ENCODE results near the gene SENP1.

SENP1 gene

DNA sequence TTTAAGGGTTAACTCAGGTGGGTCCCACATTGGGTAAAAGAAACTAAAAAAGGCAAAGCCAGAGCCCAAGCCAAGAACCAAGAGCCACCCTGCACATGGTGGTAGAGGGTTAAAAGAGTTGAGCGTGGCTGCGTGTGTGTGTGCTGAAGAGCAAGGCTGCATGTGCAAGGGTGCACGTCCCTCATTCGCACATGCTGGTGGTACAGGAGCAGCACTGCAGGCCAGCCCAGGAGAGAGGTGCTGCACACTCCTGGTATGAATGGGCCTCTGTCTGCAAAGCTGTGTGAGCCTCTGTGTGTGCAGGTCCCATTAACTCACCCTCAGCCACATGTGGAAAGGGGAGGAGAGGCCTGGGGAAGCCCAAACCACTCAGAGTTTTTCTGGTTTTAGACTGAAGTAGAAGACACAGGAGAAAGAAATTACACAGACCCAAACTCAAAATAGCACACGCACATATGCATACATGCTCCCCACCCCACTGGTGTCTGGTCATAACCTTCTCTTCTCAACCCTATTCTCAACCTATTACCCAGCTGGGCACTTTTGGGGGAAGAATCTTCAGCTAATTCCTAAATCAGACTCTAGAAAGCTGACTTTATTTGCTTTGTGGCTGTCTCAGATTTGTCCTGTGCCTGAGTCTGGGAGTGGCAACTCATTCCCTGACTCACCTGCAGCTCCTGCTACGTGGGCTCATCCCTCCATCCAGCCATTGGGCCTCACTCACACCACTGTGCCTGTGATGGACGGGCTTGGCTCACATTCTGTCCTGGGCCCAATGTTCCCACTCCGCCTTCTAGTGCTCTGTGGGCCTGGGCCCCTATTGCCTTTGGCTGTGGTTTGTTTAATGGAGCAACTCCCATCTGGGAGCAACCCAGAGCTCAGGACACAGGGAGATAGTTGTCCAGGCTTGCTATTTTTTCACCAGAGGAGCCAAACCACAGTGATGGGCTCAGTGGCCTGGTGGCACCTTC is 70.8 kb downstream of the SENP1 start:
- H3K4me3 ChIP-seq (ENCODE audit: control insufficient read depth, low read depth, low read length) = no peak overlapping the region
- DNase-seq (ENCODE audit: low read depth) = no peak
- TF ChIP-seq, protein P1, sequence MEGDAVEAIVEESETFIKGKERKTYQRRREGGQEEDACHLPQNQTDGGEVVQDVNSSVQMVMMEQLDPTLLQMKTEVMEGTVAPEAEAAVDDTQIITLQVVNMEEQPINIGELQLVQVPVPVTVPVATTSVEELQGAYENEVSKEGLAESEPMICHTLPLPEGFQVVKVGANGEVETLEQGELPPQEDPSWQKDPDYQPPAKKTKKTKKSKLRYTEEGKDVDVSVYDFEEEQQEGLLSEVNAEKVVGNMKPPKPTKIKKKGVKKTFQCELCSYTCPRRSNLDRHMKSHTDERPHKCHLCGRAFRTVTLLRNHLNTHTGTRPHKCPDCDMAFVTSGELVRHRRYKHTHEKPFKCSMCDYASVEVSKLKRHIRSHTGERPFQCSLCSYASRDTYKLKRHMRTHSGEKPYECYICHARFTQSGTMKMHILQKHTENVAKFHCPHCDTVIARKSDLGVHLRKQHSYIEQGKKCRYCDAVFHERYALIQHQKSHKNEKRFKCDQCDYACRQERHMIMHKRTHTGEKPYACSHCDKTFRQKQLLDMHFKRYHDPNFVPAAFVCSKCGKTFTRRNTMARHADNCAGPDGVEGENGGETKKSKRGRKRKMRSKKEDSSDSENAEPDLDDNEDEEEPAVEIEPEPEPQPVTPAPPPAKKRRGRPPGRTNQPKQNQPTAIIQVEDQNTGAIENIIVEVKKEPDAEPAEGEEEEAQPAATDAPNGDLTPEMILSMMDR (IDR thresholded peaks at IDR 0.05; ENCODE audit: control insufficient read depth, insufficient read depth, low read depth, low read length, missing control alignments) = no peak

DNA sequence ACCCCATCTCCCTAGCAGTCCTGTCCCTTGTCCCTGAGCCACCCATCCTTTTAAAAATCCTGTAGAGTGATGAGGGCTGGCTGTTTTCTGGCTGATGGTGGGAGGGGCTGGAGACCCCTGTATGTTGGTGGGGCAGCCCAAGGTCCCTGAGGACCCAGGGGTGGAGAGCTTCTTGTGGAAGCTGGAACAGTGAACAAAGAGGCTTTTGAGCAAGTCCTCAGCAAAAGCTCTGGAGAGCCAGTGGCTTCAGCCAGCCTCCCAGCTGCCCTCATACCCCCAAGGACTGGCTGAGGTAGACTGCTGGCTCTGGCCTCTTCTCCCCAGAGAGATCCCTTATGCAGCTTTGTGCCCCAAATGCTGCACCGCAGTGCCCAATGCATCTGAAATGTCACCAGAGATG is 72.4 kb downstream of the SENP1 start:
- TF ChIP-seq, protein P1 (IDR thresholded peaks at IDR 0.05; ENCODE audit: control insufficient read depth, insufficient read depth, low read depth, low read length, missing control alignments) = no peak
- DNase-seq (ENCODE audit: low read depth) = no peak
- H3K4me3 ChIP-seq (ENCODE audit: control insufficient read depth, low read depth, low read length) = no peak overlapping the region

DNA sequence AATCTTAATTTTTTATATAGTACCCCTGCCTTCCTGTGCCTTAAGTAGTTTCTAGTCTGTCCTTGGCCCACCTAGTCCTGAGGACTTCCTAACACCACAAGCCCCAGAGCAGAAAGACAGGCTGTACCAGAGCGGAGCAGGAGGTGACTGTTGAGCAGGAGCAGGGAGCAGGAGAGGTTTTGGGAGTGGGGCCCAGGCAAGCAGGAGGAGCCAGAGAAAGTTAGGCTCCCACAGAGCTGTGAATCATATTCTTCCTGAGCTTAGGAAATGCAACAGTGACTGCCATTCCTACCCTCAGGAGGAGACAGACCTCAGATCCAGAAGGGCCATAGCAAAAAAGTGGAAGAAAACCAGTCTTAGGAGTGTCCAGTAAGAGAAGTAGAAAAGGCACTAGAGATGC is 73.3 kb downstream of the SENP1 start:
- DNase-seq (ENCODE audit: low read depth) = no peak
- TF ChIP-seq, protein P1 (IDR thresholded peaks at IDR 0.05; ENCODE audit: control insufficient read depth, insufficient read depth, low read depth, low read length, missing control alignments) = no peak
- no peak overlapping the region for H3K4me3 ChIP-seq (ENCODE audit: control insufficient read depth, low read depth, low read length)

DNA sequence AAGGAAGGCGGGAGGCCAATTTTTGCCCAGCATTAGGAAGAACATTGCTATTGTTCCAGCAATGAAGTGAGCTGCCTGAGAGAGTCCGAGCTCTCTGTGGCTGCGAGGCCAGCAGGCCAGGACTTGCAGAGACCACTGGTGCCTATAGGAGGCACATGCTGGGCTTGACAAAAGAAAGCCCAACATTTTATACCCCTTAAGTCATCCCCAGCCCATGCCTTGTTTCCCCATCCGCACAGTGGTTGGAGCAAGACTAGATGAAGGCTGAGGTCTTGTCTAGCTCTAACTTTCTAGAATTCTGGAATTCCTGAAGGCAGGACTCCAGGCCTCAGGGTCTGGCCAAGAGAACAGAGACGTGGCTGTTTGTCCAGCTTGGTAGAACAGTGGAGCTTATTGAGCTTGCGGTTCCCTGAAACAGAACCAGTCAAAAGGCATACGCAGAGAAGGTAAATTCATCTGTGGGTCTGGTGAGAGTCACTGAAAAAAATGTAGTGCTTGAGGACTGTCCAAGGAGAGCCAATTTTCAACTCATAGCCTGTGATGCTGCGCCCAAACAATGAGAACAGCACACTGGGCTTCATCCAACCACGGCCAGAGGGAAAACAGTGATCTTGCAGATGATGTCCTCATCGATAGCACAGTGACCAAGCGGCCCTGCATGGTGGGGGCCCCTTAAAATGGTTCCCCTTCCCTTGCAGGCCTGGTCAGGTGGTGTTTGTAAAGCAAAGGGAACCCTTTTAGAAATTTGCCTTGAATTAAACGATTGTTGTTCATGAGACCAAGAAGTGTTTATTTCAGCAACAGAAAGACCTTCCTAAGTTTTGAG is 74.5 kb downstream of the SENP1 start:
- no peak overlapping the region for H3K4me3 ChIP-seq (ENCODE audit: control insufficient read depth, low read depth, low read length)
- DNase-seq (ENCODE audit: low read depth) = no peak
- TF ChIP-seq, protein P1 (IDR thresholded peaks at IDR 0.05; ENCODE audit: control insufficient read depth, insufficient read depth, low read depth, low read length, missing control alignments) = no peak

DNA sequence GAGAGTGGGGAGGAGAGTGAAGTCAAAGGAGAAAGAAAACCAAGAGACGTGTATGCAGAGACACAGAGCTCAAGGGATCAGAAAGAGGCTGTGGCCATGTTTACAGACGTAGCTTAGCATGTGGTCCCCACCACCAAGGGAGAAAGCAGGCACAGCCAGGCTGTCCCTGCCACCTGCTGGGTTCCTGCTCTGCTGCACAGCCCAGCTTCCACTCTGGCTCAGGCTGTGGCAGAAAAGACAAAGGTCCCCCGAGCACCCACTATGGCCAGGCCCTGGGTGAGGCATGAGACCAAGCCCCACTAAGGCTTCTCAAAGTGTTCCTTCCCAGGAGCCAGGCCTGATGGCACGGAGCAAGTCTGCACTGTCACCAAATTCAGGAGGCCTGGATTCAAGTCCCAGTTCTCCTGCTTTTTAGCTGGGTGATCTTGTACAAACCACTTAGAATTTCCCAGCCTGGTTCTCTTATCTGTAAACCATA is 75.7 kb downstream of the SENP1 start:
- TF ChIP-seq, protein P1 (IDR thresholded peaks at IDR 0.05; ENCODE audit: control insufficient read depth, insufficient read depth, low read depth, low read length, missing control alignments) = no peak
- DNase-seq (ENCODE audit: low read depth) = no peak
- no peak overlapping the region for H3K4me3 ChIP-seq (ENCODE audit: control insufficient read depth, low read depth, low read length)

DNA sequence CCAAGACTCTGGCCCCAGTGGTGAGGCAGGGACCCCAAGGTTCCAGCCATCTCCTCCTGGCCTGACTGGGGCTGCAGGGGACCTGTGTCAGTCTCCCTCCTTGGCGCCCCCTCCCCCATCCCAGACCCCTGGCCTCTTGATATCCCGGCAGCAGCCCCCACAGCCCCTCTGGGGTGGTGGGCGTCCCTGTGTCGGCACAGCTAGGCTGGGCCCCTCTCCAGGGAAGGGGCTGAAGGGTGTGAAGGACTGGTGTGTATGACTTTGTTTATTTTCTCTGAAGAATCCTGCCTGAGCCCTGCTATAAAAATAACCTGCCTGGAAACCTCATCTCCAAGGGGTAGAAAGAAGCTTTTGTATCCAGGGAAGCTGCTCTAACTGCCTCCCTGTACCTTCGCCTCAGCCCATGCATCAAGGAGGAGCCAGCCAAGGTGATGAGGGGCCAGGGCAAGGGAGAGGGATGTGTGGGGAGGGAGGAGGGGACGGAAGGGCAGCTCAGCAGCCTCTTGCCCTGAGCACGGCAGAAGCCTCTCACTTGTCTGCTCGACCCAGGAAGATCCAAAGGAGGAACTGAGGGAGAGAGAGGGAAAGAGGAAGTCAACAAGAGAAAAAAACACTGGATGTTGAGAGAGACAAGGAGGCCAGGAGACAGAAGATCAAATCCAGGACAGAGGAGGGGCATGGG is 76.2 kb downstream of the SENP1 start:
- TF ChIP-seq, protein P1 (IDR thresholded peaks at IDR 0.05; ENCODE audit: control insufficient read depth, insufficient read depth, low read depth, low read length, missing control alignments) = no peak
- DNase-seq (ENCODE audit: low read depth) = no peak
- no peak overlapping the region for H3K4me3 ChIP-seq (ENCODE audit: control insufficient read depth, low read depth, low read length)
